ENCODE measurements around the gene G6PC1.
"Not testable (repeated sequence)": the region's sequence is repeated elsewhere in the genome, so short reads cannot be mapped to it uniquely, and the experiment has no call there.

G6PC1 gene

GRCh38 chr17:42904110-42904469, 3.5 kb downstream of the G6PC1 start:
- no peak for DNase-seq

GRCh38 chr17:42906772-42907446, 6.3 kb downstream of the G6PC1 start:
- DNase-seq, result no peak

- no peak for DNase-seq
Observed at GRCh38 chr17:42908872-42909700, 8.5 kb downstream of the G6PC1 start.

- no peak for DNase-seq
Observed at GRCh38 chr17:42913522-42913921, 12.9 kb downstream of the G6PC1 start.

- DNase-seq, result no peak
Observed at GRCh38 chr17:42913981-42914617, 13.5 kb downstream of the G6PC1 start.

GRCh38 chr17:42915288-42915687, 14.7 kb downstream of the G6PC1 start:
- not testable (repeated sequence) for DNase-seq

- not testable (repeated sequence) for DNase-seq
Observed at GRCh38 chr17:42916388-42917235, 16.0 kb downstream of the G6PC1 start.

GRCh38 chr17:42917236-42917603, 16.6 kb downstream of the G6PC1 start:
- DNase-seq, result no peak

GRCh38 chr17:42918902-42919521, 18.4 kb downstream of the G6PC1 start:
- no peak for DNase-seq

GRCh38 chr17:42919522-42920077, 19.0 kb downstream of the G6PC1 start:
- DNase-seq, result not testable (repeated sequence)

GRCh38 chr17:42920106-42920900, 19.7 kb downstream of the G6PC1 start:
- no peak for DNase-seq

GRCh38 chr17:42920922-42921321, 20.3 kb downstream of the G6PC1 start:
- no peak for DNase-seq

- no peak for DNase-seq
Observed at GRCh38 chr17:42922294-42922693, 21.7 kb downstream of the G6PC1 start.

GRCh38 chr17:42923472-42923871, 22.9 kb downstream of the G6PC1 start:
- not testable (repeated sequence) for DNase-seq

GRCh38 chr17:42924891-42925290, 24.3 kb downstream of the G6PC1 start:
- DNase-seq, result no peak

- DNase-seq, result no peak
Observed at GRCh38 chr17:42928714-42929496, 28.3 kb downstream of the G6PC1 start.

- DNase-seq, result no peak
Observed at GRCh38 chr17:42929497-42929844, 28.9 kb downstream of the G6PC1 start.

GRCh38 chr17:42937712-42938596, 37.4 kb downstream of the G6PC1 start:
- no peak for DNase-seq

- no peak for DNase-seq
Observed at GRCh38 chr17:42944211-42944610, 43.6 kb downstream of the G6PC1 start.
